Keratinocyte (primary cell): ENCODE results near the gene MKX. TPM values are rescaled to one million over a fixed set of nuclear protein-coding genes. Genes with fewer than 3 reads are reported as not detected.

Experiments used
- DNase-seq: peaks from one replicate; pipeline ENCODE4 v3.0.0-alpha.2; 2011; ENCODE audit warnings: low read depth, missing footprints, low spot score
- FAIRE-seq: peaks from 2 replicates; lab custom pipeline; 2011; peaks lifted over from hg19 to GRCh38; lab: Jason Lieb, UNC
- H2AFZ ChIP-seq: 2 replicates; pipeline ENCODE4 v1.6.0; 2012; ENCODE audit warnings: low read length, control low read depth, inconsistent platforms; ENCODE audit not compliant: control insufficient read depth
- H3K27ac ChIP-seq: 2 replicates; pipeline ENCODE4 v1.5.1; 2011; ENCODE audit warnings: low read length; ENCODE audit not compliant: control insufficient read depth, insufficient read depth
- H3K27me3 ChIP-seq: 3 replicates; pipeline ENCODE4 v1.6.0; 2011; ENCODE audit warnings: low read length; ENCODE audit not compliant: control insufficient read depth, insufficient read depth; ENCODE audit errors: extremely low read depth
- H3K36me3 ChIP-seq, 2 experiments: 2 replicates in 1 of 2; 3 replicates in 1 of 2; pipeline ENCODE4 v1.5.1; 2011; ENCODE audit warnings: low read length in 2 of 2, mild to moderate bottlenecking in 1 of 2; ENCODE audit not compliant: control insufficient read depth in 2 of 2, insufficient read depth in 2 of 2; ENCODE audit errors: extremely low read depth in 1 of 2
- H3K4me1 ChIP-seq: 3 replicates; pipeline ENCODE4 v1.5.1; 2011; ENCODE audit warnings: low read length; ENCODE audit not compliant: control insufficient read depth, insufficient read depth; ENCODE audit errors: extremely low read depth
- H3K4me2 ChIP-seq: 3 replicates; pipeline ENCODE4 v1.6.0; 2011; ENCODE audit warnings: low read depth, low read length; ENCODE audit not compliant: control insufficient read depth, insufficient read depth; ENCODE audit errors: extremely low read depth
- H3K4me3 ChIP-seq, 3 experiments: fragments of 200-600 bp in 1 of 3; sonication (generic) in 1 of 3; 2 replicates in 2 of 3; 3 replicates in 1 of 3; pipeline ENCODE4 v1.5.1; 2011 to 2016; ENCODE audit warnings: low read length in 3 of 3, mild to moderate bottlenecking in 3 of 3, control low read depth in 2 of 3, inconsistent platforms in 1 of 3, low read depth in 1 of 3, mixed read lengths in 1 of 3, mixed run types in 1 of 3, moderate library complexity in 1 of 3; ENCODE audit not compliant: control insufficient read depth in 2 of 3, insufficient read depth in 2 of 3; ENCODE audit errors: extremely low read depth in 1 of 3
- H3K79me2 ChIP-seq: 2 replicates; pipeline ENCODE4 v1.6.0; 2012; ENCODE audit warnings: low read length; ENCODE audit not compliant: control insufficient read depth, insufficient read depth
- H3K9ac ChIP-seq: 3 replicates; pipeline ENCODE4 v1.6.0; 2011; ENCODE audit warnings: low read length; ENCODE audit not compliant: control insufficient read depth, insufficient read depth; ENCODE audit errors: extremely low read depth
- H3K9me1 ChIP-seq: 3 replicates; pipeline ENCODE4 v1.6.0; 2011; ENCODE audit warnings: low read length; ENCODE audit not compliant: control insufficient read depth, insufficient read depth; ENCODE audit errors: extremely low read depth
- H3K9me3 ChIP-seq: 2 replicates; pipeline ENCODE4 v1.5.1; 2012; ENCODE audit warnings: low read depth, low read length; ENCODE audit not compliant: control insufficient read depth
- H4K20me1 ChIP-seq: 3 replicates; pipeline ENCODE4 v1.6.0; 2011; ENCODE audit warnings: low read length; ENCODE audit not compliant: control insufficient read depth, insufficient read depth; ENCODE audit errors: extremely low read depth
- EZH2 ChIP-seq: IDR thresholded peaks from one replicate; pipeline ENCODE4 v1.6.1; 2012; ENCODE audit warnings: inconsistent platforms, mild to moderate bottlenecking, low read length, moderate library complexity
- dilution Hi-C: fragments of 300-500 bp; cut with MboI; formaldehyde crosslinking; loops from one replicate; pipeline ENCODE4 v1.7.0; 2020; ENCODE audit warnings: low sequenced_read_pairs; ENCODE audit not compliant: extremely low pct_ligation_motif_present
- polyA plus RNA-seq, 5 experiments: library from polyadenylated mRNA; depleted of rRNA in 3 of 5; stranded (reverse) in 3 of 5; stranded (forward) in 1 of 5; unstranded in 1 of 5; fragments of >200 nt; gene quantifications; 1 replicate in 1 of 5; 2 replicates in 3 of 5; 3 replicates in 1 of 5; pipeline versions ENCODE4 v1.2.1 to v1.2.3, GENCODE V29; 2011 to 2012; ENCODE audit warnings: missing spikeins in 2 of 5, low read depth in 1 of 5, low replicate concordance in 1 of 5
- TF ChIP-seq, protein P1 (sequence below), 3 experiments: IDR thresholded peaks in 1 of 3; conservative IDR thresholded peaks in 1 of 3; optimal IDR thresholded peaks in 1 of 3; 2 replicates in 2 of 3; 3 replicates in 1 of 3; pipeline versions ENCODE3 to v1.5.1; 2011; ENCODE audit warnings: low read length in 3 of 3, mild to moderate bottlenecking in 3 of 3, moderate library complexity in 2 of 3, control low read depth in 1 of 3, inconsistent platforms in 1 of 3; ENCODE audit not compliant: insufficient read depth in 2 of 3; ENCODE audit errors: extremely low read depth in 1 of 3

MKX gene
- polyA plus RNA-seq, 1 donor (not counting 4 experiments of a cell fraction or from before 2014, with no cell fraction given), result 0.04 TPM

DNA sequence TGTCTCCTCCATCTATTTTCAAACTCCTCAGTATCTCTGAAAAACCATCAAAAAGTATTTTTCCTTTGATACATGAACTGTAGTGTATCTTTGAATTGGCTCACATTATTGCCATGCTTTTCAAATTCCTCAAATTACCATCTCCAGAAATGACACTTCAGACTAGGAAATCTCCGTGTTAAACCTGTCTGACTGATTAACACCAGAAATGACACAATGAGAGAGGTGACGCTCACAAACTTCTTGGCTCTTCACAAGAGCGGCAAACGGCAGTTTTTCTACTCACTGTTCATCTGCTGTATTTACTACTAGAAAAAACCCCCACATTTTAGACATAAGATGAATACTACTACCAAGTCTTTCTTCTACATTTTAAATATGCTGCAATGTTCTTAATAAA lies 56.6 kb downstream of the MKX start:
- no peak for TF ChIP-seq EZH2
- no peaks in the 10 kb centered on the region for H3K27me3 ChIP-seq
- no peak for FAIRE-seq
- H3K4me1 ChIP-seq, result no peaks in the 10 kb centered on the region
- H3K4me2 ChIP-seq, result no peak overlapping the region
- dilution Hi-C loops, result no loop called here
- no peak overlapping the region for H3K9ac ChIP-seq
- no peak overlapping the region for H2AFZ ChIP-seq
- H4K20me1 ChIP-seq, result no peaks in the 10 kb centered on the region
- H3K9me3 ChIP-seq, result no peaks in the 10 kb centered on the region
- no peak overlapping the region for H3K27ac ChIP-seq
- no peaks in the 10 kb centered on the region for H3K36me3 ChIP-seq
- H3K9me1 ChIP-seq, result no peaks in the 10 kb centered on the region
- H3K4me3 ChIP-seq, result no peak overlapping the region
- no peaks in the 10 kb centered on the region for H3K79me2 ChIP-seq
- no peak for DNase-seq

DNA sequence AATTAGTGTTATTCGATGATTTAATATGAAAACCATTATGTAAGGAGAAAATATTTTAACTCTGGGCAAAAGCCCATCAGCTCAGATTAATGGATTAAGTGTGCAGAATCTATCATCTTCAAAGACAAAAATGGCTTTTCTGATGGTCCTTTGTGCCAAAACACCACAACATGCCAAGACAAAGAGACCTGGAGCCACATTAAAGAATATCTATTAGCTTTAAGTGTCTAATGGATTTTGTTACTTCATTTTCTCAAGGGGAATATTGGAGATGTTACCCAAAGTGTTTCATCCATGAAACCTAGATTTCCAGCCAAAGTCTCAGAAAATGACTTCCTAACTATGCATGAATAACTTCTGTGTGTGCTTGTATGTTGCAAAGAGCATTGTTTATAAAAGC lies 57.3 kb downstream of the MKX start:
- DNase-seq, result no peak
- Histone ChIP-seq H4K20me1 (no peaks in the 10 kb centered on the region), H3K4me3 (no peak overlapping the region), H3K9ac (no peak overlapping the region), H2AFZ (no peak overlapping the region), H3K9me1 (no peaks in the 10 kb centered on the region), H3K27me3 (no peaks in the 10 kb centered on the region), H3K9me3 (no peaks in the 10 kb centered on the region), H3K4me1 (no peaks in the 10 kb centered on the region), H3K4me2 (no peak overlapping the region), H3K79me2 (no peaks in the 10 kb centered on the region), H3K27ac (no peak overlapping the region), H3K36me3 (no peaks in the 10 kb centered on the region)
- dilution Hi-C loops, result no loop called here
- TF ChIP-seq EZH2, result no peak
- TF ChIP-seq, protein P1, sequence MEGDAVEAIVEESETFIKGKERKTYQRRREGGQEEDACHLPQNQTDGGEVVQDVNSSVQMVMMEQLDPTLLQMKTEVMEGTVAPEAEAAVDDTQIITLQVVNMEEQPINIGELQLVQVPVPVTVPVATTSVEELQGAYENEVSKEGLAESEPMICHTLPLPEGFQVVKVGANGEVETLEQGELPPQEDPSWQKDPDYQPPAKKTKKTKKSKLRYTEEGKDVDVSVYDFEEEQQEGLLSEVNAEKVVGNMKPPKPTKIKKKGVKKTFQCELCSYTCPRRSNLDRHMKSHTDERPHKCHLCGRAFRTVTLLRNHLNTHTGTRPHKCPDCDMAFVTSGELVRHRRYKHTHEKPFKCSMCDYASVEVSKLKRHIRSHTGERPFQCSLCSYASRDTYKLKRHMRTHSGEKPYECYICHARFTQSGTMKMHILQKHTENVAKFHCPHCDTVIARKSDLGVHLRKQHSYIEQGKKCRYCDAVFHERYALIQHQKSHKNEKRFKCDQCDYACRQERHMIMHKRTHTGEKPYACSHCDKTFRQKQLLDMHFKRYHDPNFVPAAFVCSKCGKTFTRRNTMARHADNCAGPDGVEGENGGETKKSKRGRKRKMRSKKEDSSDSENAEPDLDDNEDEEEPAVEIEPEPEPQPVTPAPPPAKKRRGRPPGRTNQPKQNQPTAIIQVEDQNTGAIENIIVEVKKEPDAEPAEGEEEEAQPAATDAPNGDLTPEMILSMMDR (optimal IDR thresholded peaks at IDR 0.05 in 1 of 3, IDR thresholded peaks at IDR 0.05 in 1 of 3, conservative IDR thresholded peaks at IDR 0.05 in 1 of 3; ENCODE audit: extremely low read depth in 1 of 3, insufficient read depth in 2 of 3, low read length in 3 of 3), result no peak
- no peak for FAIRE-seq

DNA sequence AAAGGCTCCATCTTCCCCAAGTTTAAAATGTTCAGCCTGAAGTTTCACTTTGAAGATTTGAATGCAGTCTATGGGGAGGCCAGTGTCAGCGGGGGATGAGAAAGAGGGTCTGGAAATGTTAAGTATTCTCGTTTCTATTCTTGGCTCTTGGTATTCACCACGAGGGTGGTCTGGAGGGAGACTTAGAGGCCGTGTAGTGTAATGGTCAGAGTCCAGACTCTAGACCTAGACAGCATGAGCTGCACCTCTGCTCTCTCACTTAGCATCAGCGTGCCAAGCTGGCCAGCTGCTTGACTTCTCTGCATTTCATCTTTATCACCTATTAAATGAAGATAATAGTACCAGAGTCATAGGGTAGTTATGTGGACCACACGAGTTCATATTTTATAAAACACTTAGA lies 57.9 kb downstream of the MKX start:
- no peak for FAIRE-seq
- Histone ChIP-seq H3K4me3 (no peak overlapping the region), H3K27me3 (no peaks in the 10 kb centered on the region), H3K79me2 (no peaks in the 10 kb centered on the region), H4K20me1 (no peaks in the 10 kb centered on the region), H3K27ac (no peak overlapping the region), H3K4me1 (no peaks in the 10 kb centered on the region), H3K9ac (no peak overlapping the region), H3K9me3 (no peaks in the 10 kb centered on the region), H3K9me1 (no peaks in the 10 kb centered on the region), H3K4me2 (no peak overlapping the region), H2AFZ (no peak overlapping the region), H3K36me3 (no peaks in the 10 kb centered on the region)
- no peak for TF ChIP-seq EZH2
- TF ChIP-seq, protein P1 (optimal IDR thresholded peaks at IDR 0.05 in 1 of 3, IDR thresholded peaks at IDR 0.05 in 1 of 3, conservative IDR thresholded peaks at IDR 0.05 in 1 of 3; ENCODE audit: extremely low read depth in 1 of 3, insufficient read depth in 2 of 3, low read length in 3 of 3), result no peak
- DNase-seq, result no peak
- dilution Hi-C loops, result no loop called here
